Left cardiac atrium (tissue), 4 donors: Measurements from ENCODE around the gene EFL1. TPM values are rescaled to one million over a fixed set of nuclear protein-coding genes. Genes with fewer than 3 reads are reported as not detected.
"Not testable (repeated sequence)": the region's sequence is repeated elsewhere in the genome, so short reads cannot be mapped to it uniquely, and the experiment has no call there.

Source experiments
- ATAC-seq, 2 donors: fragments of 200-7000 bp; cut with Tn5 transposase; one replicate each; pipeline ENCODE4 v1.9.1; 2020; ENCODE audit warnings: mild to moderate bottlenecking in 2 of 2, moderate library complexity in 2 of 2
- DNase-seq: peaks from one replicate; pipeline ENCODE4 v3.0.0-alpha.2; 2020
- intact Hi-C, 2 donors: fragments of 100-400 bp; cut with DNase I; formaldehyde crosslinking; loops; one replicate each; pipeline versions ENCODE4 v1.14.1 to v1.15.1; 2022 to 2023
- total RNA-seq, 2 donors: library from RNA; stranded (reverse); fragmentation: NEBNext Ultra II Directional; extraction: Animal tissue kit (Norgen Biotek cat#: 25700); gene quantifications; one replicate each; pipeline ENCODE4 v1.2.1, GENCODE V29; 2021
- donor health status: DM: no; HTN: yes; CAD: no.
- donor health status: DM: no; HTN: yes; CAD: no; lungs with severe emphysema.
- donor health status: DM: yes; HTN: yes; CAD: no.
- donor health status: Dilated cardiomyopathy.

EFL1 gene
- total RNA-seq, 2 donors from 2014 or later, result 10.5 to 11.7 TPM

DNA sequence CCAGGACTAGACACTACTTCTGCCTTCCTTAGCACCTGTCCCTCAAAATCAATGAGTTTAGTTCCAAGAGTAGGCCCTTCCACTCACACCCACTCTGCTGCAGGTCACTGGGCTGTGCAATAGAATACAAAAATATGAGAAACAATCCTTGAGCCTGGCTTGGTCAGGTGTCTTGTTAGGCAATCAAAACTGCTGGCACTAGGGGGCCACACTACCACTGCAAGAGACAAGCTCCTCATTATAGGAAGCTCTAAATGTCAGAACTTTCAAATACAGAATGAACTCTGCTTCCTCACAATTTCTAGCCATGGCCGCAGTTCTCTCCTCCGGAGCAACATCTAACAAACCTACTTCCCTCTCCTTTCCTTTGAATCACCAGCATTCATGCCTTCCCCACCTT lies 41.0 kb downstream of the EFL1 start:
- ATAC-seq, result peak in 1 of 2 donors; percentile 15
- intact Hi-C loops, DNase-seq: not testable (repeated sequence)

DNA sequence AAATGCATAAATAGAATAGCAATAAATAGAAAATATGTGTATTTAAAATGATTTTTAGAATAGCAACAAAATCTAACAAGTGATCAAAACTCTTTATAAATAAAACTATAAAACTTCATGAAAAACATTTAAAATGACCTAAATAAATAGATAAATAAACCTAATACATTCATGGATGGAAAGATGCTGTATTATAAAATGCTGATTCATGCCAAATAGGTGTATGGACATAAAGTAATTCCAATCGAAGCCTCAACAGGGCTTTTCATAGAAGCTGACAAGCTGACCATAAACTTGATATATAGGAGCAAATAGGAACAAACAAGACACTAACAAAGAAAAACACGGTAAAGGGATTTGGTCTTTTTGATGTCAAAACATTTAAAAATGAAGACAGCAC lies 46.4 kb downstream of the EFL1 start:
- not testable (repeated sequence) for ATAC-seq

DNA sequence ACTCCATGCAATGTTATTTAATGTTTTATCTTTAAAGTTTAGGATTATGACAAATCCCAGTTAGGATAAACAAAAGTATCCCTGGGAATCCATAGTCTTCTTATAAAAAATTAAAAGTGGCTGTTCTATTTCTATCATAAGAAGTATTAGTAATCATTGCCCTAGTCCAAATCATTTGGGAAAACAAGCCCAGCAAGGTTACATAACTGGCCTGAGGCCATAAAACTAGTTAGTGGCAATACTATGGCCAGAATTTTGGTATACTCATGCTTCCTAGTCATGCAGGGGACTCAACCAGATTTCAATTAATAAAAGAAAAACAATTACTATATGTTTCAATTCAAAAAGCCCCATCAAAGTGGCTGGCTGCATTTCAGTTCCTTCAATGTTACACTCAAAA lies 50.3 kb downstream of the EFL1 start:
- ATAC-seq, intact Hi-C loops, DNase-seq: not testable (repeated sequence)

More for the DNA sequence above, 46.4 kb downstream of the EFL1 start:
- DNase-seq, intact Hi-C loops: not testable (repeated sequence)

DNA sequence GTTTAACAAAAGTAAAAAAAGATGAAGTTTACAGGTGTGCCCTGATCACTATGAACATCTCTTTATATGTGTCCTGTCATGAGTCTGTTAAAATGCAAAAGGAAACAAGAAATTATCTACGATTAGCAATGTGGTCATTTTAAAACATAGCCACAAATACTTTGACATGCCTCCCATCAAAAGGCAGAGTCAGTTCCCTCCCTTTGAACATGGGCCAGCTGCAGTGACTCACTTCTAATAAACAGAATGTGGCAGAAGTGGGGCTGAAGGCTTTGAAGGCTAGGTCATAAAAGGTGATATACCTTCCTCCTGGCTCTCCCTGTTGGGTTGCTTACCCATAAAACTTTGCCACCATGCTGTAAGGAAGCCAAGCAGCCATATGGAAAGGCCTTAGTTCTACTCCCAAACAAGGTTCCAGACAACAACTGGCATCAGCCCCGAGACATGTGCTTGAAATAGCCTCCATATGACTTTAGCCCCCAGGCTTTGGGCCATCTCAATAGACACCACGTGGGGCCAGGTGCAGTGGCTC lies 52.4 kb downstream of the EFL1 start:
- DNase-seq, result not testable (repeated sequence)
- peak; percentile 34 to 87 for ATAC-seq

DNA sequence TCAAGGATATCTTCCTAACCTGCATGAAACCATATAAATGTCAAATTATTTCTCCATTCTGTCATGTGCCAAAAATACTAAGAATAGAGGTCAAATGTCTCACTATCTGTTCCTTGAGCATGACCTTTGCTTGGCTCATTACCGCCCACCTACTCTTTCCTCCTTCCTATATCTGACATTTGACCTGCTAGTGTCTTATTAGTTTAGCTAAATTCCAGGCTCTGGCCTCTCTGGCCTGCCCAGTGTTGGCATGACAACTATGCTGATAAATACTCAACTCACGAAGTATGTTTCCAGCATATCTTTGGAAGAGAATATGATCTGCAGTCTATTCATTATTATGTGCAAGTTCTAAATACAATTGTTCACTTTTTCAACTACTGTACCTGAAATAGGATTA lies 58.0 kb downstream of the EFL1 start:
- intact Hi-C loops, DNase-seq: not testable (repeated sequence)
- peak in 1 of 2 donors; percentile 36 for ATAC-seq

More for the DNA sequence above, 52.4 kb downstream of the EFL1 start:
- intact Hi-C loops, result not testable (repeated sequence)

DNA sequence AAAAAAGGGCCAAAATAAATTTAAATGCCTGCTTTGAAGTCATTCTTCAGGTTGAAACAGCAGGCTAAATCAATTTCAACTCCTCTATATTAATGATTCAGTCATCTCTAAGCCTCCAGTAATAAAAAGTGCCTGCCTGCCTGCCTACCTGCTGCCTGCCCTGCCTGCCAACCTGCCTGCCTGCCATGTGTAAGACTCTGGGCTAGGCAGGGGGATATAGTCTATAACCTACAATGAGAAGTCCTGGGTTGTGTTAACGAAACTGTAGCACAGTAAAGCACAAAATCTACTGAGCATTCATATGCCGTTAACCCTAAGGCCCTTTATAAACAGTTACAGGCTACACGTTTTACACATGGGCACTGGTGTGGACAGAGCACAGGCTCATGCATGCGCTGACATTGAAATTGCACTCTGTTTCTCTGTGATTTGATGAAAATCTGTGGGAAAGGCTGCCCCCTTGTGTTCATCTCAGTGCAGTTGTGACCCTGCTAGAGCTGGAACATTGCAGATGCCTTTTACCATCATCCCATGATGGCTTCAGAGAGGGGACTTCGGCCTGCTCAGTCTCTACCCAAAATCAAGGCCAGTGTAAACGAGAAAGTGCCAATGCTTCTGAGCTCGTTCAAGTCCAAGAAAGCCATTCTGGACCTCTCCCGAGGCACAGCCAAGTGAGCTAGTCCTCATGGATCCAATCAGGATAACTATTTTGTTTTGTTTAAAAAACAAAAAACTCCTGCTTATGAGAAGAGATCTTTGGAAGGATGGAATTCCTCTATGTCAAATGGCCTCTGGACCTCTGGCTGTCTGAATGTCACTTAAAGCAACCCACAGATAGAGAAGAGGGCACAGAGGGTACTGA lies 64.6 kb downstream of the EFL1 start:
- peak; percentile 65 for DNase-seq
- intact Hi-C loops, result loop anchor here in 1 of 2 donors (5.0 kb wide), 2 partner anchors 716 to 786 kb away; no protein-coding TSS in a partner anchor
- peak; percentile 89 to 92 for ATAC-seq

DNA sequence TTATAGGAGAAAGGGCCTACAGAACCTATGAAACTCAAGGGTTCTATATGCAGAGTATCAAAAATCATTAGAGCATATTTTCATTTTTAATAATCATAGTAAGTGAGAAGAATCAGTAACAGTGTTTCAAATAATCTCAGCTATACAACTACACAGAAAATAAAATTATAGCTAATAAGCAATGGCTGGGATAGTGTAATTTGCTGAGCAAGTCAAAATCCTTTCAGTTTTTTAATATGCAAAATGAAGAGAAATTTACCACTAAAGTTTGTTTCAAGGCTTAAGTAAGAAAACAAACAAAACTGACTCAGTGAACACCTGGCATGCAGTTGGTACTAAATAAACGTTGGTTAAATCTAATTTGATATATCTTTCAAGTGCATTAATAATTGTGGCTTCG lies 66.2 kb downstream of the EFL1 start:
- intact Hi-C loops, result loop anchor here in 1 of 2 donors (5.0 kb wide), 2 partner anchors 714 to 784 kb away; no protein-coding TSS in a partner anchor
- DNase-seq, result no peak
- ATAC-seq, result no peak

DNA sequence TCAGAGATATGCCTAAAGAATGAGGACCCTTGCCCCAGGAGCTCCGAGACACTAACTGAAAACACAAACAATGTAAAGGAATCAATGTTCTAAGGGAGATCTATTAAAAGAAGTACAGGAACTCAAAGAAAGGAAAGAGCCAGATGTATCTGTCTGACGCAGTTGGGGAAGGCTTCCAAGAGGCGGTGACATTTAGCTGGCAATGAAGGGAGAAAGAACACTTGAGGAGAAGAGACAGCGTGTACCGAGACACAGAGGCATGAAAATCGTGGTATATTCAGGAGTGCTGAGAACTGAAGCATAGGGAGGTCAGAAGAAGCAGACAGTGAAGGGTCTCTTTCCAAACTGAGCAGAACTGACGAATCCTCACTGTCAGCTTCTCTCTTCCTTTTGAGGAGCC lies 66.7 kb downstream of the EFL1 start:
- intact Hi-C loops, result loop anchor here in 1 of 2 donors (5.0 kb wide), 2 partner anchors 714 to 784 kb away; no protein-coding TSS in a partner anchor
- ATAC-seq, result peak; percentile 35 to 77
- peak; percentile 57 for DNase-seq

DNA sequence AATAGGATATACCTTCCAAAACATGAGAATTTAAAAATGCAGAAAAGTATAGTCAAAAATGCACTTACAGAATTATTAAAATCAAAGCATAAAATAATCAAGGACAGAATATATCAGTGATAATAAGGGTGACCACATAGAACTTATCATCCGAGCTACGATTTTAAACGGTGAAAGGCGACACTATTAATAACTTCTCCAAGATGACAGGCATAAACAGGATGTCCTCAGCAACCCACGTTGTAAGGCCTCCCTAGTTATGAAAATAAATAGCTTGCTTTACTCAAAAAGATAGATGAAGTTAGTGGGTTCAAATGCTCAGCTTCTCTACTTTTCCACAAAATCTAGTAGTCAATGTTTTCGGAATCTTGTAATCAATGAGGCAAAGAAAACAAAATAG lies 68.0 kb downstream of the EFL1 start:
- intact Hi-C loops, DNase-seq: not testable (repeated sequence)
- ATAC-seq, result peak; percentile 66 to 67

DNA sequence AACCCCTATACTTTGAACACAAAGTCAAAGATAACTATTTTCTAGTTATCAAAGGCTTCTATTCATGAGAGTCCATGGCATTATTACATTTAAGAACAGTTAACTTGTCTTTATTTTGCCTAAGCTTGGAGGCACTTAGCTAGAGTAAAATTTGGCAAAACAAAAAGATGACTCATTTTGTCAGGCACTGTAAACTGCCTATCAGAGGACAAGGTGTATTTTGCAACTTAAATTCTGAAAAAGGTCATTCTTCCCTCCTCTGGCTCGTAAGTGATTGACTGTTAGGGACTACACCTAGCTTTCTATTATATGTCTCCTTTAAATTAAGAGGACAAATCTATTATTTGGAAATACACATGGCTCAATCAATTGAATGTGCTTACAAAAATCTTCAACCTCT lies 69.1 kb downstream of the EFL1 start:
- intact Hi-C loops, DNase-seq: not testable (repeated sequence)
- peak in 1 of 2 donors; percentile 75 for ATAC-seq

DNA sequence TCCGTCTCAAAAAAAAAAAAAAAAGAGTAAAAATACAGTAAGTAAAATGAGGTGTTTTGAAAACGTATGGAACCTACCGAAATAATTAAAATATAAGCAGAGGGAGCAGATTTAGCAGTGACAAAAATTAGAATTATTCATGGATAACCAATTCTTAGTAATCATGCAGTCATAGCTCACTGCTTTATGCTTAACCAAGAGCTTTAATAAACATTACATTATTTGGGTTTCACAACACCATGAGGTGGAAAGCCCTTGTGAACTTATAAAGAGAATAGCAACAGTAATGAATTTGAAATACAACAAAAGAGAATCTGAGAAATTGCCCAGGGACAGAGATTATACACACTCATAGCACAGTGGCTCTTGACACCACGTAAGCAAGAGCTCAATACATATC lies 70.1 kb downstream of the EFL1 start:
- intact Hi-C loops, DNase-seq, ATAC-seq: not testable (repeated sequence)

DNA sequence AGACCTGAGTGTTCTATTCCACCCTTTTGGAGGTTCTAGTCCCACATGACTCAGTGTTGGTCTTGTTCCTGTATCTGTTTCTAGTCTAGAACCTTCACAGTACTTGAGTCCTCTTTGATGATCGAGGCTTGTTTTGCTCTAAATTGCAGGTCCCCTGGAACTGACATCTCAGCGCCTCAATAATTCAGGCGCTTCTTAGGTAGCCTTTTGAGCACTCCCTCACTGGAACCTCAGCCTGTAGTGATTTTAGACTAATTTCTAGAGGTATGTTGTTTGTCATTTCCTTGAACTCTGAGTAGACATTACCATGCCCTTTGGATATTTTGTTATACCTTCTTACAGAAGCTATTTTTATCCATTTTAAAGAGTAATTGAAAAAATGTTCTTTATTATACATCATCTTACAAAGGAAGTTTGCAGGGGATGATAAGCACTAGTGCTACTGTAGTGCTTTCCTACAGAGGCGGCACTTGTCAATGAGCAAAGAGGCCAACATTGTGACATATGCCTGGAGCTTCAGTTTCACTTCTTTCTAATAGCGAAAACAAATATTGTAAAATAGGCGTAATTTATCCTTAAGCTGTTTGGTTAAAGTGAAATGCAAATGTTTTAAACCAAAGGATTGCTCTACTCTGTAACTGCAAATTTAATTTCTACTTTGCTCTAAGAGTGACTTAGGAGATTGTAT lies 75.7 kb downstream of the EFL1 start:
- intact Hi-C loops, result no loop called here
- no peak for ATAC-seq
- DNase-seq, result no peak

DNA sequence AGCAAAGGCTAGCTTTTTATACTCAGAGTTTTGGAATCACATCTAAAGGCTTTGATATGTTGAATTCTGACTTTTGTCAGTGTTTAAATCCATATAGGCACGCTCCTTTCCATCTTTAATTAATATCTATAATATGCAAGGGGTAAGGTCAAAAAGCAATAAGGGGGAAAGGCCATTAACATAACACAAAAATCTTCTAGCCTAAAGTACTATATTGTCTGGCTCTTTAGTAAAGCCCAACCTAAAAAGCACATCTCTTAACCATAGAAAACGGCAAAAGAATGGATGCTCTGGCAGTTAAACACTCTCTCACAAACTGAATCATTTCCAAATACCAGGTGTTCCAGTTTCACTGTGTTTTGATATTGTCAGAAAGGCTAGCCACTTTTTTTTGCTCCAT lies 76.4 kb downstream of the EFL1 start:
- no peak for DNase-seq
- intact Hi-C loops, result no loop called here
- no peak for ATAC-seq

DNA sequence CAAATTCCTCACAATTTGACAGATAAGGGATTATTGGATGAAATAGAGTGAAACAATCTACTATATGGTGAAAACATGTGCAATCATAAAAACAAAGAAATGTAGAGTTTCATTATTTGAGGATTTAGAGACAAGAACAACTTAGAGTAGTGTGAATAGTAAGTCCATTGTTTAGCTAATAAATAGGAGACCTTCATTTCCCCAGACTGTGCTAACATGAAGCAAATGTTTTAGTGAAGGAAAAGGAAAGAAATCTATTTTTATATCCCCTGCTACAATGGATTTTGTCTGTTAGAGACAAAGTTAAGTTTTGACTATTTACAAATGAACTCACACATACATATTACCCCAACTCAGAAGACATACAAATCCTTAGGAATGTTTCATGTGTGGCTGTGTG lies 77.8 kb downstream of the EFL1 start:
- ATAC-seq (no peak), DNase-seq (no peak)
- intact Hi-C loops, result no loop called here

DNA sequence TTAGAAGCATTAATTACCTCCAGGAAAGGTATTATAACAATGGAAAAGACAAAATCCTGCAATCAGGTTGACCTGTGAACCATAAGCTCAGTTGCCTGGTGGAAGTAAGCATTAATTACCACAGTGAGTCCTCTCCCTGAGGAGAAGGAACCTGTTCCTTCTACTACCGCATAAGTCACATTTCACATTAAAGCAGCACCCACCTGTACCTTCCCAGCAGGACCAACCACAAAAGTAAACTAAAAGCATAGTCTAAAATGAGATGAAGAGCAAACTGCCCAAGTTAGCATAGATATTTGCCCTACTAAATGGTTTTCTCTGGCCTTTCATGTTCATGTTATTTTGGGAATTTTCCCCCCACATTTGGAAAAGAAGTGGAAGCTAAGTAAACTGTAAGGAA lies 78.2 kb downstream of the EFL1 start:
- ATAC-seq, result no peak

DNA sequence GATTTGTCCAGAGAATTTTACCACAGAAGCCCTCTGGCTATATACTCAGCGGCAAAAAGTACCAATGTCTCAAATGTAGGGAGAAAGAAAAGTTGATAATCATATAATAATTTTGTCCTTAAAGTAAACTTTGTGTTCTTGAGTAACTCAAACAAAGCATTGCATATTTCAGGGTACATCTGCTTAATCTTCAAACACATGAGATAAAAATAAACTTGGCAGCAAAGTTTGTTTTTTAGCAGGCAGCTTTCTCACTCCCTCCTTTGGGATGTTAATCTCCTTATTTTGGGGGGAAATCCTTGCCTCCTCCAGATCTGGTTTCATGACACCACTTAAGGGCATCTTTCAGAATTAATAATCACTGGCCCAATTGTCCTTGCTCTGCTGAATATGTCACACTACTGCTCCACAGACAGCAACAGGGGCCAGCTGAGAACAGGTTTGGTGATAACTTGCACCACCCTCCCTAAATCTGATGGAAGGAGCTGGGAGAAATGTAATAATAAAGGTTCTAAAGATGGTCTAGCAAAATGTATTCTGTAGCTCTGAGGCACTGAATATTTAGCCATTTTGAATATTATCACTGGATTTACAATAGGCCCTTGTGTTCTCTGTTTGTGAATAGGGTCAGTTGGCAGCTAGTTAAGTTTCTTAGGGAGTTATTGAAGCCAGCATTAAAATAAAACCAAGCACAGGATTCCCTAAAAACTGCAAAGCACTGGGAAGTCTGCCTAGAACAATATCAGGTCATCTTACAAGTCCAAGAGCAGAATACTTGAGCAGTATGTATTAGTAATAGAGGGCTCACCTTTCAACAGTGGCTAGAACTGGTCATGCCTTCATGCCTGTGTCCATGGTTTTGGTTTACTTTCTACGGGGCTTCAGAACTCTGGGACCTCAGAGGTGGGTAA lies 79.2 kb downstream of the EFL1 start:
- intact Hi-C loops, result no loop called here
- no peak for DNase-seq
- peak; percentile 59 to 95 for ATAC-seq

More for the DNA sequence above, 78.2 kb downstream of the EFL1 start:
- no peak for DNase-seq
- intact Hi-C loops, result no loop called here

DNA sequence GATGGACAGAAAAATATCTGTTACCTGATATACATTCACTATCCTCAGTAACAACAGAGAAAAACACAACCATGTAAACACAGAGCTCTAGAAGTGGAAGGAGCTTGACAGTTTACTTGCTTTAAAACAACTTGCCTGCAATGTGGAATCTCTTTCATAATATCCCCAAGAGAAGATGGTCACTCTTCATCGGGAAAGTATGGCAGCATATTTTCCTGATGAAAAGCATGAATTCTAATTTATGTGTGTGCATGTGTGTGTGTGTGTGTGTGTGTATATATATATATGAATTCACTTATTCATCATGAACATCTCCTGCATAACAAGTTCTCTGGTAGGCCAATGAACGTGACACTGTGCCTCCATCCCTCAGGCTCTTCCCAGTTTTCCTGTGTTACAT lies 81.2 kb downstream of the EFL1 start:
- ATAC-seq, result no peak
- intact Hi-C loops, result no loop called here
- no peak for DNase-seq

DNA sequence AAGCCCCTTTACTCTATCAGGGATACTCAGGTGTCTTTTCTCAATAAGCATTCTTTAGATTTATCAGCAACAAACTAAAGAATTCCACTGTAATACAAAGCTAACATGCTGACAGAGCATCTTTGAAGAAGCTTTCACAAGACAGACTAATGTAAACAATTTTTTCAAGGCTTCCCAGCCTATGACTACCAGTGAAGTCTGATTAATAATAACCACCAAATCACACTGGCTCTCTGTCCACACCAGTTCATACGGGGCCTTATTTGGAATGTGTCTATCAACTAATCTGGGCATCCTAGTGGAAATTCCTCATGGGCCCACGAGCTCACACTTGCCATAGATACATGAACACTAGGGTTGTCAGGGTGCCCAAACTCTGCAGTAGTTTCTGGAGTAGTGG lies 84.5 kb downstream of the EFL1 start:
- intact Hi-C loops, result no loop called here
- ATAC-seq (no peak), DNase-seq (no peak)
